HCT116 (cell line): Measurements from ENCODE around the gene MOB3C. TPM values are rescaled to one million over a fixed set of nuclear protein-coding genes. Genes with fewer than 3 reads are reported as not detected.

ENCODE experiments used
- ATAC-seq: fragments of 200-7000 bp; cut with Tn5 transposase; 2 replicates; pipeline ENCODE4 v1.9.1; 2020; ENCODE audit warnings: mild to moderate bottlenecking, moderate library complexity
- BruUV-seq: library from RNA; stranded (reverse); fragments of 400-500 nt; replicated peaks from 2 replicates; lab custom pipeline; 2021; lab: Mats Ljungman, UMichigan
- CTCF ChIA-PET: fragments of 300-600 bp; sonication (Branson Sonifier 250); formaldehyde crosslinking; loops from one replicate; lab custom pipeline; 2021; ENCODE audit warnings: antibody characterized with exemption; lab: Charles Lee
- POLR2A ChIA-PET: fragments of 300-600, 350-600 bp; sonication (Branson Sonifier 250); formaldehyde crosslinking; loops from one replicate; lab custom pipeline; 2021; ENCODE audit warnings: antibody characterized with exemption; lab: Charles Lee
- RAD21 ChIA-PET, 2 experiments: fragments of 300-600 bp; sonication (Branson Sonifier 250); formaldehyde crosslinking; loops; one replicate each; lab custom pipeline; 2023; ENCODE audit warnings: low total read pairs in 2 of 2; ENCODE audit not compliant: uncharacterized antibody in 2 of 2, unreplicated experiment in 2 of 2, low non-redundant PET in 1 of 2; lab: Charles Lee
- DNase-seq: peaks from one replicate; pipeline ENCODE4 v3.0.0-alpha.2; 2010; ENCODE audit warnings: low read depth, low spot score
- H2AFZ ChIP-seq: fragments of 200-600 bp; shearing (Covaris generic), sonication (generic); 2 replicates; pipeline ENCODE4 v1.6.1; 2017; ENCODE audit warnings: low read depth, mixed run types, mixed read lengths, antibody characterized with exemption, low read length; ENCODE audit not compliant: poor library complexity, severe bottlenecking
- H3K27ac ChIP-seq: 2 replicates; pipeline ENCODE4 v1.5.1; 2012; ENCODE audit warnings: low read depth, low read length
- H3K27me3 ChIP-seq: fragments of 200-600 bp; sonication (generic); 2 replicates; pipeline ENCODE4 v1.6.1; 2016; ENCODE audit warnings: mixed run types, low read length, mixed read lengths; ENCODE audit not compliant: insufficient read depth
- H3K36me3 ChIP-seq, 2 experiments: fragments of 200-500 bp in 1 of 2; fragments of 200-600 bp in 1 of 2; sonication (Bioruptor generic) in 1 of 2; sonication (generic) in 1 of 2; 2 replicates each; pipeline versions ENCODE4 v1.5.1 to v1.6.1; 2014 to 2016; ENCODE audit warnings: low read length in 2 of 2, inconsistent platforms in 1 of 2, mixed read lengths in 1 of 2, mixed run types in 1 of 2; ENCODE audit not compliant: insufficient read depth in 2 of 2, control insufficient read depth in 1 of 2
- H3K4me1 ChIP-seq, 2 experiments: fragments of 200-600 bp in 1 of 2; sonication (generic) in 1 of 2; 2 replicates each; pipeline versions ENCODE4 v1.5.1 to v1.6.1; 2012 to 2017; ENCODE audit warnings: low read length in 2 of 2, inconsistent platforms in 1 of 2, mild to moderate bottlenecking in 1 of 2, mixed read lengths in 1 of 2, mixed run types in 1 of 2, moderate library complexity in 1 of 2; ENCODE audit not compliant: insufficient read depth in 2 of 2, control insufficient read depth in 1 of 2
- H3K4me2 ChIP-seq: fragments of 200-600 bp; sonication (generic); 2 replicates; pipeline ENCODE4 v1.6.1; 2017; ENCODE audit warnings: mixed run types, low read length, mixed read lengths
- H3K4me3 ChIP-seq, 2 experiments: fragments of 200-600 bp in 1 of 2; sonication (generic) in 1 of 2; replicated peaks in 1 of 2; 2 replicates each; pipeline ENCODE4 v1.5.1; 2011 to 2016; ENCODE audit warnings: low read length in 2 of 2, control low read depth in 1 of 2, low read depth in 1 of 2, mild to moderate bottlenecking in 1 of 2, mixed read lengths in 1 of 2, mixed run types in 1 of 2
- H3K79me2 ChIP-seq: fragments of 200-600 bp; sonication (generic); 2 replicates; pipeline ENCODE4 v1.6.1; 2017; ENCODE audit warnings: mild to moderate bottlenecking, mixed run types, low read length, moderate library complexity, mixed read lengths; ENCODE audit not compliant: insufficient read depth
- H3K9ac ChIP-seq: fragments of 200-600 bp; sonication (generic); 2 replicates; pipeline ENCODE4 v1.6.1; 2016; ENCODE audit warnings: low read length, mixed read lengths
- H3K9me2 ChIP-seq: fragments of 200-600 bp; sonication (generic), shearing (Covaris generic); 2 replicates; pipeline ENCODE4 v1.6.1; 2017; ENCODE audit warnings: mixed run types, mild to moderate bottlenecking, moderate library complexity; ENCODE audit not compliant: insufficient read depth
- H3K9me3 ChIP-seq, 2 experiments: fragments of 200-500 bp in 1 of 2; fragments of 200-600 bp in 1 of 2; sonication (Bioruptor generic) in 1 of 2; sonication (generic) in 1 of 2; 2 replicates each; pipeline ENCODE4 v1.6.1; 2014 to 2017; ENCODE audit warnings: low read length in 2 of 2, mixed read lengths in 2 of 2, inconsistent platforms in 1 of 2, low read depth in 1 of 2, mild to moderate bottlenecking in 1 of 2, mixed run types in 1 of 2, moderate library complexity in 1 of 2; ENCODE audit not compliant: control insufficient read depth in 1 of 2, insufficient read depth in 1 of 2
- H4K20me1 ChIP-seq: fragments of 200-600 bp; sonication (generic), shearing (Covaris generic); 2 replicates; pipeline ENCODE4 v1.6.1; 2017; ENCODE audit warnings: mixed run types, mild to moderate bottlenecking, moderate library complexity; ENCODE audit not compliant: insufficient read depth
- EGR1 ChIP-seq: IDR thresholded peaks from 2 replicates; pipeline ENCODE4 v1.6.1; 2012; ENCODE audit warnings: low read depth
- EZH2 ChIP-seq: fragments of 200-600 bp; sonication (generic); IDR thresholded peaks from 2 replicates; pipeline ENCODE4 v1.6.1; 2017; ENCODE audit warnings: antibody characterized with exemption, mixed run types
- EZH2phosphoT487 ChIP-seq: fragments of 200-600 bp; IDR thresholded peaks from 2 replicates; pipeline ENCODE4 v1.6.1; 2018; ENCODE audit warnings: antibody characterized with exemption, borderline replicate concordance
- MAX ChIP-seq: IDR thresholded peaks from 2 replicates; pipeline ENCODE4 v1.6.1; 2012
- RAD21 ChIP-seq: IDR thresholded peaks from 2 replicates; pipeline ENCODE4 v1.6.1; 2012; ENCODE audit warnings: low read depth, mild to moderate bottlenecking
- SP1 ChIP-seq: IDR thresholded peaks from 2 replicates; pipeline ENCODE4 v1.6.1; 2012; ENCODE audit warnings: low read depth
- TCF7L2 ChIP-seq: IDR thresholded peaks from 2 replicates; pipeline ENCODE4 v1.7.0; 2011; ENCODE audit warnings: borderline replicate concordance, inconsistent platforms; ENCODE audit not compliant: insufficient read depth, insufficient read length; ENCODE audit errors: extremely low read depth
- ZBTB33 ChIP-seq: IDR thresholded peaks from 2 replicates; pipeline ENCODE4 v1.6.1; 2011; ENCODE audit warnings: mild to moderate bottlenecking, low read length, moderate library complexity; ENCODE audit not compliant: insufficient replicate concordance; ENCODE audit errors: extremely low read depth
- intact Hi-C: fragments of 100-400 bp; cut with micrococcal nuclease; formaldehyde crosslinking; loops from 2 replicates; pipeline ENCODE4 v1.10.0; 2022
- total RNA-seq: library from RNA; stranded (reverse); gene quantifications from one replicate; pipeline ENCODE4 v1.2.1, GENCODE V29; 2021; ENCODE audit not compliant: unreplicated experiment
- TF ChIP-seq, protein P1 (sequence below), 3 experiments: fragments of 200-600 bp in 1 of 3; sonication (generic) in 1 of 3; IDR thresholded peaks in 2 of 3; conservative IDR thresholded peaks in 1 of 3; 2 replicates each; pipeline ENCODE4 v1.5.1; 2012 to 2017; ENCODE audit warnings: low read depth in 2 of 3, low read length in 2 of 3, antibody characterized with exemption in 1 of 3, borderline replicate concordance in 1 of 3, control low read depth in 1 of 3, mild to moderate bottlenecking in 1 of 3, mixed read lengths in 1 of 3, mixed run types in 1 of 3, moderate library complexity in 1 of 3; ENCODE audit not compliant: insufficient read depth in 1 of 3
- TF ChIP-seq, protein P2 (sequence below): IDR thresholded peaks from 2 replicates; pipeline ENCODE4 v1.6.1; 2012

Gene MOB3C
- total RNA-seq, 1 experiment from 2014 or later = 5.5 TPM

DNA sequence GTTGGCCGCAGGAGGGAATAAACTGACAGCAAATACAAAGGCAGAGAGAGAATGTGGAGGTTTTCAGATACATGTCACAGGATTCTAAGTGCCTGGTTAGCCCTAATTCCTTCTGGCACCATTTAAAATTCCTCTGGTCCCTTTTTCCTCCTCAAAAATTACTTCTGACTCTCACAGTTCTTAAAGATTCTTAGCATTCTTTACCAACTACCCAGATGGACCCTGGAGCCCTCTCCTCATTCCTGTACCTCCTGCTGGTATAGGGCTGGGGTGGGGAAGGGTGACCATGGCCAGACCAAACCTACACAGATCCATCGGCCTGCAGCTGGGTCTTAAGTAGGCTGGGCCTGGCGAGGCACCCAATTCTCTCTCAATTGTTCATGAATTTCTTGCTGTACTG lies 19.8 kb downstream of the MOB3C start:
- Histone ChIP-seq H3K27me3 (no peaks in the 10 kb centered on the region), H3K4me1 (no peaks in the 10 kb centered on the region), H3K9me2 (no peaks in the 10 kb centered on the region), H3K9ac (no peak overlapping the region), H3K36me3 (peaks cover 8 to 14% of the 10 kb centered on the region in 2 experiments; a peak in 2 of 4 replicates), H3K4me3 (no peak overlapping the region), H3K27ac (no peak overlapping the region), H3K4me2 (no peak overlapping the region), H3K79me2 (no peaks in the 10 kb centered on the region; the same call in 1 of the 2 replicates), H2AFZ (no peak overlapping the region), H3K9me3 (no peaks in the 10 kb centered on the region), H4K20me1 (no peaks in the 10 kb centered on the region)
- intact Hi-C loops = no loop called here
- no peak for ATAC-seq
- BruUV-seq = no TSS peak
- ChIA-PET POLR2A (no interaction called here), CTCF (no interaction called here), RAD21 (no interaction called here)
- no peak for TF ChIP-seq TCF7L2
- TF ChIP-seq, protein P1, sequence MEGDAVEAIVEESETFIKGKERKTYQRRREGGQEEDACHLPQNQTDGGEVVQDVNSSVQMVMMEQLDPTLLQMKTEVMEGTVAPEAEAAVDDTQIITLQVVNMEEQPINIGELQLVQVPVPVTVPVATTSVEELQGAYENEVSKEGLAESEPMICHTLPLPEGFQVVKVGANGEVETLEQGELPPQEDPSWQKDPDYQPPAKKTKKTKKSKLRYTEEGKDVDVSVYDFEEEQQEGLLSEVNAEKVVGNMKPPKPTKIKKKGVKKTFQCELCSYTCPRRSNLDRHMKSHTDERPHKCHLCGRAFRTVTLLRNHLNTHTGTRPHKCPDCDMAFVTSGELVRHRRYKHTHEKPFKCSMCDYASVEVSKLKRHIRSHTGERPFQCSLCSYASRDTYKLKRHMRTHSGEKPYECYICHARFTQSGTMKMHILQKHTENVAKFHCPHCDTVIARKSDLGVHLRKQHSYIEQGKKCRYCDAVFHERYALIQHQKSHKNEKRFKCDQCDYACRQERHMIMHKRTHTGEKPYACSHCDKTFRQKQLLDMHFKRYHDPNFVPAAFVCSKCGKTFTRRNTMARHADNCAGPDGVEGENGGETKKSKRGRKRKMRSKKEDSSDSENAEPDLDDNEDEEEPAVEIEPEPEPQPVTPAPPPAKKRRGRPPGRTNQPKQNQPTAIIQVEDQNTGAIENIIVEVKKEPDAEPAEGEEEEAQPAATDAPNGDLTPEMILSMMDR (IDR thresholded peaks at IDR 0.05 in 2 of 3, conservative IDR thresholded peaks at IDR 0.05 in 1 of 3; ENCODE audit: borderline replicate concordance in 1 of 3, insufficient read depth in 1 of 3, low read depth in 2 of 3, low read length in 2 of 3) = no peak
- no peak for TF ChIP-seq ZBTB33
- no peak for TF ChIP-seq EGR1
- no peak for TF ChIP-seq EZH2phosphoT487
- TF ChIP-seq, protein P2, sequence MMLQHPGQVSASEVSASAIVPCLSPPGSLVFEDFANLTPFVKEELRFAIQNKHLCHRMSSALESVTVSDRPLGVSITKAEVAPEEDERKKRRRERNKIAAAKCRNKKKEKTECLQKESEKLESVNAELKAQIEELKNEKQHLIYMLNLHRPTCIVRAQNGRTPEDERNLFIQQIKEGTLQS = no peak
- no peak for TF ChIP-seq RAD21
- TF ChIP-seq MAX = no peak
- TF ChIP-seq SP1 = no peak
- no peak for TF ChIP-seq EZH2
- no peak for DNase-seq
